ENCODE data around the gene CPNE9. TPM values are rescaled to one million over a fixed set of nuclear protein-coding genes. Genes with fewer than 3 reads are reported as not detected.

The CPNE9 gene
- total RNA-seq, 1 experiment from 2014 or later = 3.5 TPM

GRCh38 chr3:9695746-9696145, 7.9 kb upstream of the CPNE9 start:
- Histone ChIP-seq H3T11ph (ENCODE audit: low read length) (no peak overlapping the region), H2BK15ac (ENCODE audit: low read depth, low read length) (no peak overlapping the region), H2BK20ac (ENCODE audit: low read depth, low read length, poor library complexity, severe bottlenecking) (no peak overlapping the region), H4K91ac (ENCODE audit: insufficient read length, low read depth, low read length) (no peak overlapping the region), H2BK5ac (ENCODE audit: insufficient read length, low read length) (no peak overlapping the region), H3K9ac (ENCODE audit: extremely low read depth, insufficient read length, low read length) (no peak overlapping the region), H3K27me3 (ENCODE audit: insufficient read depth, low read length) (no peaks in the 10 kb centered on the region), H3K23me2 (ENCODE audit: insufficient read length, low read depth, low read length, poor library complexity, severe bottlenecking) (no peaks in the 10 kb centered on the region), H2AK5ac (ENCODE audit: insufficient read length, low read length) (no peak overlapping the region), H3K4me1 (ENCODE audit: insufficient read depth, low read length) (no peaks in the 10 kb centered on the region), H2BK12ac (ENCODE audit: insufficient read length, low read depth, low read length) (no peak overlapping the region), H3K79me1 (ENCODE audit: insufficient read depth, low read depth, low read length, poor library complexity, severe bottlenecking) (no peaks in the 10 kb centered on the region), H3K56ac (ENCODE audit: insufficient read length, low read depth, low read length) (no peak overlapping the region), H3K23ac (ENCODE audit: insufficient read length, low read depth, low read length) (no peak overlapping the region), H3K9me3 (ENCODE audit: control insufficient read depth, low read depth, low read length) (no peaks in the 10 kb centered on the region), H4K20me1 (ENCODE audit: control insufficient read depth, insufficient read depth, insufficient read length) (no peaks in the 10 kb centered on the region), H3K79me2 (ENCODE audit: insufficient read depth, low read length) (no peaks in the 10 kb centered on the region), H3K18ac (ENCODE audit: insufficient read length, low read depth, low read length) (no peak overlapping the region), H3K4me2 (ENCODE audit: insufficient read depth, insufficient read length, low read length) (no peak overlapping the region), H3K27ac (ENCODE audit: insufficient read length, low read depth, low read length) (no peak overlapping the region), H2BK120ac (ENCODE audit: low read depth, low read length, poor library complexity, severe bottlenecking) (no peak overlapping the region), H3K14ac (ENCODE audit: insufficient read depth, low read length) (no peak overlapping the region), H4K8ac (replicated peaks; ENCODE audit: insufficient read length, low read depth, low read length) (no peak overlapping the region), H2AFZ (ENCODE audit: low read length) (no peak overlapping the region), H3K4ac (ENCODE audit: low read depth, low read length) (no peak overlapping the region), H4K5ac (ENCODE audit: insufficient read length, low read depth, low read length) (no peak overlapping the region)
- Mint-ChIP-seq H3K4me1 (no peaks in the 10 kb centered on the region; a peak in 1 of 4 replicates), H3K27ac (no peak overlapping the region), H3K36me3 (ENCODE audit: insufficient read depth in 1 of 3, low read depth in 3 of 3) (peaks cover 0 to 19% (median 3%) of the 10 kb centered on the region in 3 experiments; a peak in 5 of 7 replicates), H3K27me3 (ENCODE audit: low read depth) (no peaks in the 10 kb centered on the region; the same call in 1 of the 2 replicates), H3K9me3 (no peaks in the 10 kb centered on the region), H3K4me3 (no peak overlapping the region)
- no peak for DNase-seq
- TF ChIP-seq CTCF (conservative IDR thresholded peaks at IDR 0.05) = no peak
- no CpG with 5 or more reads among the region's 7 CpGs for WGBS (ENCODE audit: extremely low coverage, insufficient read length, low lambda C conversion rate)

All from H9 (cell line).